H9 (cell line): Measurements from ENCODE around the gene DCDC2C. TPM values are rescaled to one million over a fixed set of nuclear protein-coding genes. Genes with fewer than 3 reads are reported as not detected.

Experiments used
- DNase-seq: peaks from one replicate; pipeline ENCODE4 v3.0.0-alpha.2; 2017
- H2AFZ ChIP-seq: one replicate; pipeline ENCODE4 v1.6.1; 2013; ENCODE audit warnings: mild to moderate bottlenecking, low read length, control low read depth, moderate library complexity
- H2AK5ac ChIP-seq: 2 replicates; pipeline ENCODE4 v1.6.1; 2013; ENCODE audit warnings: low read length, control low read depth, mixed read lengths; ENCODE audit not compliant: insufficient read length
- H2BK120ac ChIP-seq: one replicate; pipeline ENCODE4 v1.6.1; 2013; ENCODE audit warnings: low read depth, mild to moderate bottlenecking, low read length, control low read depth, inconsistent platforms; ENCODE audit not compliant: poor library complexity, severe bottlenecking
- H2BK12ac ChIP-seq: 2 replicates; pipeline ENCODE4 v1.6.1; 2013; ENCODE audit warnings: low read length, control low read depth, mixed read lengths, low read depth; ENCODE audit not compliant: insufficient read length
- H2BK15ac ChIP-seq: 2 replicates; pipeline ENCODE4 v1.6.1; 2013; ENCODE audit warnings: low read depth, low read length, control low read depth
- H2BK20ac ChIP-seq: one replicate; pipeline ENCODE4 v1.6.1; 2013; ENCODE audit warnings: low read depth, mild to moderate bottlenecking, low read length, control low read depth, inconsistent platforms; ENCODE audit not compliant: poor library complexity, severe bottlenecking
- H2BK5ac ChIP-seq: 2 replicates; pipeline ENCODE4 v1.6.1; 2013; ENCODE audit warnings: low read length, control low read depth, mixed read lengths; ENCODE audit not compliant: insufficient read length
- H3K14ac ChIP-seq: 2 replicates; pipeline ENCODE4 v1.6.1; 2013; ENCODE audit warnings: low read length, control low read depth; ENCODE audit not compliant: insufficient read depth
- H3K18ac ChIP-seq: 2 replicates; pipeline ENCODE4 v1.6.1; 2013; ENCODE audit warnings: low read depth, mild to moderate bottlenecking, mixed read lengths, low read length, control low read depth; ENCODE audit not compliant: insufficient read length
- H3K23ac ChIP-seq: 2 replicates; pipeline ENCODE4 v1.6.1; 2013; ENCODE audit warnings: low read length, control low read depth, mixed read lengths, low read depth; ENCODE audit not compliant: insufficient read length
- H3K23me2 ChIP-seq: 2 replicates; pipeline ENCODE4 v1.6.1; 2013; ENCODE audit warnings: low read depth, mild to moderate bottlenecking, mixed read lengths, low read length, control low read depth; ENCODE audit not compliant: insufficient read length, poor library complexity, severe bottlenecking
- H3K27ac ChIP-seq: 2 replicates; pipeline ENCODE4 v1.5.1; 2013; ENCODE audit warnings: low read length, control low read depth, mixed read lengths, low read depth; ENCODE audit not compliant: insufficient read length
- H3K27me3 ChIP-seq: 2 replicates; pipeline ENCODE4 v1.6.1; 2013; ENCODE audit warnings: low read length, control low read depth, inconsistent platforms; ENCODE audit not compliant: insufficient read depth
- H3K4ac ChIP-seq: 2 replicates; pipeline ENCODE4 v1.6.1; 2013; ENCODE audit warnings: low read depth, mild to moderate bottlenecking, control low read depth, inconsistent platforms, low read length, moderate library complexity
- H3K4me1 ChIP-seq: 2 replicates; pipeline ENCODE4 v1.6.1; 2013; ENCODE audit warnings: low read length, control low read depth, inconsistent platforms; ENCODE audit not compliant: insufficient read depth
- H3K4me2 ChIP-seq: 2 replicates; pipeline ENCODE4 v1.6.1; 2013; ENCODE audit warnings: low read length, control low read depth, mixed read lengths; ENCODE audit not compliant: insufficient read length, insufficient read depth
- H3K56ac ChIP-seq: 2 replicates; pipeline ENCODE4 v1.6.1; 2013; ENCODE audit warnings: low read depth, mild to moderate bottlenecking, mixed read lengths, low read length, control low read depth; ENCODE audit not compliant: insufficient read length
- H3K79me1 ChIP-seq: 2 replicates; pipeline ENCODE4 v1.6.1; 2013; ENCODE audit warnings: low read depth, mild to moderate bottlenecking, moderate library complexity, low read length, control low read depth, inconsistent platforms; ENCODE audit not compliant: insufficient read depth, poor library complexity, severe bottlenecking
- H3K79me2 ChIP-seq: 2 replicates; pipeline ENCODE4 v1.6.1; 2013; ENCODE audit warnings: low read length, control low read depth, inconsistent platforms; ENCODE audit not compliant: insufficient read depth
- H3K9ac ChIP-seq: 2 replicates; pipeline ENCODE4 v1.6.1; 2013; ENCODE audit warnings: low read length, control low read depth, mixed read lengths; ENCODE audit not compliant: insufficient read length; ENCODE audit errors: extremely low read depth
- H3K9me3 ChIP-seq: one replicate; pipeline ENCODE4 v1.6.1; 2013; ENCODE audit warnings: low read depth, low read length, inconsistent platforms; ENCODE audit not compliant: control insufficient read depth
- H3T11ph ChIP-seq: one replicate; pipeline ENCODE4 v1.6.1; 2013; ENCODE audit warnings: mild to moderate bottlenecking, low read length, control low read depth, inconsistent platforms
- H4K20me1 ChIP-seq: one replicate; pipeline ENCODE4 v1.6.1; 2013; ENCODE audit not compliant: control insufficient read depth, insufficient read length, insufficient read depth
- H4K5ac ChIP-seq: 2 replicates; pipeline ENCODE4 v1.6.1; 2013; ENCODE audit warnings: low read depth, mild to moderate bottlenecking, mixed read lengths, low read length, control low read depth; ENCODE audit not compliant: insufficient read length
- H4K8ac ChIP-seq: replicated peaks from 2 replicates; pipeline ENCODE4 v1.6.1; 2013; ENCODE audit warnings: low read length, control low read depth, mixed read lengths, low read depth; ENCODE audit not compliant: insufficient read length
- H4K91ac ChIP-seq: 2 replicates; pipeline ENCODE4 v1.6.1; 2013; ENCODE audit warnings: low read depth, mild to moderate bottlenecking, moderate library complexity, mixed read lengths, low read length, control low read depth; ENCODE audit not compliant: insufficient read length
- H3K27ac Mint-ChIP-seq, 3 experiments: 2 replicates in 2 of 3; 3 replicates in 1 of 3; pipeline ENCODE4 v1.8.0; 2020 to 2021; ENCODE audit warnings: mixed read lengths in 3 of 3, mild to moderate bottlenecking in 1 of 3, moderate library complexity in 1 of 3
- H3K27me3 Mint-ChIP-seq: 2 replicates; pipeline ENCODE4 v1.8.0; 2021; ENCODE audit warnings: low read depth, mild to moderate bottlenecking, moderate library complexity, mixed read lengths
- H3K36me3 Mint-ChIP-seq, 3 experiments: 2 replicates in 2 of 3; 3 replicates in 1 of 3; pipeline ENCODE4 v1.8.0; 2020 to 2021; ENCODE audit warnings: low read depth in 3 of 3, mixed read lengths in 3 of 3; ENCODE audit not compliant: insufficient read depth in 1 of 3
- H3K4me1 Mint-ChIP-seq, 2 experiments: 2 replicates each; pipeline ENCODE4 v1.8.0; 2020; ENCODE audit warnings: mixed read lengths in 2 of 2
- H3K4me3 Mint-ChIP-seq, 2 experiments: 2 replicates in 1 of 2; 3 replicates in 1 of 2; pipeline ENCODE4 v1.8.0; 2020 to 2021; ENCODE audit warnings: mild to moderate bottlenecking in 2 of 2, mixed read lengths in 2 of 2, moderate library complexity in 1 of 2
- H3K9me3 Mint-ChIP-seq, 2 experiments: 2 replicates in 1 of 2; 3 replicates in 1 of 2; pipeline ENCODE4 v1.8.0; 2020; ENCODE audit warnings: mild to moderate bottlenecking in 2 of 2, mixed read lengths in 2 of 2, moderate library complexity in 1 of 2
- whole genome bisulfite sequencing: extraction: QIAGEN DNeasy Blood & Tissue Kit; methylation state at CpG from one replicate; pipeline ENCODE4 v1.1.7; 2013; ENCODE audit warnings: missing lambda C conversion rate, low lambda C conversion rate, mixed read lengths; ENCODE audit not compliant: insufficient read length; ENCODE audit errors: extremely low coverage; 5-methylcytosine and 5-hydroxymethylcytosine counted together
- total RNA-seq: library from RNA; stranded (reverse); gene quantifications from 2 replicates; pipeline ENCODE4 v1.2.1, GENCODE V29; 2021
- TF ChIP-seq, protein P1 (sequence below): fragments of 200-600 bp; sonication (generic); conservative IDR thresholded peaks from 3 replicates; pipeline ENCODE4 v1.8.0; 2021; ENCODE audit warnings: antibody characterized with exemption, mild to moderate bottlenecking

Gene DCDC2C
- total RNA-seq, 1 experiment from 2014 or later = not detected

DNA sequence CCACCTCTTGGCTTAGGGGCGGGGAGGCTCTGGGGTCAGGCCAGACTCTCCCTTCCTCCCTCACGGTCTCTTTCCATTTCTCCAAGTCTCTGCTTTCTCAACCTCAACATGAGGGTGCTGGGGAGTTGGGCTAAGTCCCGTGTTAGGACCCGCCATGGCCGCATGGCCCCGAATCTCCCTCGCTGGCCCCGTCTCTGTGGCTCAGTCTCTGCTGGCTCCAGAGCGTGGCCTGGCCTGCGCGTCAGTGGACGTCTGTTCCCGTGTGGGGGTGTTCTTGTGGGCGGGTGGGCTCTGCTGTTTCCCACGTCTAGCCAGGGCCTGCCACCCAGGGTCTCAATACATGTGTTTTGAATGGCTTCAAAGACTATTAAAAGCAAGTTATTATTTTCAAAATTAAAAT lies 33.0 kb upstream of the DCDC2C start:
- Histone ChIP-seq H3K4me1 (no peaks in the 10 kb centered on the region), H3K9me3 (no peaks in the 10 kb centered on the region), H3K18ac (no peak overlapping the region), H4K8ac (no peak overlapping the region), H3K4me2 (no peak overlapping the region), H2BK15ac (no peak overlapping the region), H2BK120ac (no peak overlapping the region), H3K27ac (no peak overlapping the region), H3K23ac (no peak overlapping the region), H3K4ac (no peak overlapping the region), H3K27me3 (no peaks in the 10 kb centered on the region), H4K91ac (no peak overlapping the region), H3K14ac (no peak overlapping the region), H2BK12ac (no peak overlapping the region), H4K5ac (no peak overlapping the region), H2AFZ (no peak overlapping the region), H2BK20ac (no peak overlapping the region), H2AK5ac (no peak overlapping the region), H3K9ac (no peak overlapping the region), H3K79me1 (no peaks in the 10 kb centered on the region), H3K56ac (no peak overlapping the region), H4K20me1 (peaks cover 2% of the 10 kb centered on the region), H2BK5ac (no peak overlapping the region), H3T11ph (no peak overlapping the region), H3K23me2 (peaks cover 2% of the 10 kb centered on the region), H3K79me2 (no peaks in the 10 kb centered on the region)
- Mint-ChIP-seq H3K4me3 (no peak overlapping the region), H3K27me3 (peaks cover 4% of the 10 kb centered on the region), H3K9me3 (no peaks in the 10 kb centered on the region; a peak in 1 of 5 replicates), H3K36me3 (no peaks in the 10 kb centered on the region), H3K27ac (no peak overlapping the region), H3K4me1 (peaks cover 0 to 5% of the 10 kb centered on the region in 2 experiments; a peak in 1 of 4 replicates)
- no CpG with 5 or more reads among the region's 15 CpGs for WGBS
- TF ChIP-seq, protein P1, sequence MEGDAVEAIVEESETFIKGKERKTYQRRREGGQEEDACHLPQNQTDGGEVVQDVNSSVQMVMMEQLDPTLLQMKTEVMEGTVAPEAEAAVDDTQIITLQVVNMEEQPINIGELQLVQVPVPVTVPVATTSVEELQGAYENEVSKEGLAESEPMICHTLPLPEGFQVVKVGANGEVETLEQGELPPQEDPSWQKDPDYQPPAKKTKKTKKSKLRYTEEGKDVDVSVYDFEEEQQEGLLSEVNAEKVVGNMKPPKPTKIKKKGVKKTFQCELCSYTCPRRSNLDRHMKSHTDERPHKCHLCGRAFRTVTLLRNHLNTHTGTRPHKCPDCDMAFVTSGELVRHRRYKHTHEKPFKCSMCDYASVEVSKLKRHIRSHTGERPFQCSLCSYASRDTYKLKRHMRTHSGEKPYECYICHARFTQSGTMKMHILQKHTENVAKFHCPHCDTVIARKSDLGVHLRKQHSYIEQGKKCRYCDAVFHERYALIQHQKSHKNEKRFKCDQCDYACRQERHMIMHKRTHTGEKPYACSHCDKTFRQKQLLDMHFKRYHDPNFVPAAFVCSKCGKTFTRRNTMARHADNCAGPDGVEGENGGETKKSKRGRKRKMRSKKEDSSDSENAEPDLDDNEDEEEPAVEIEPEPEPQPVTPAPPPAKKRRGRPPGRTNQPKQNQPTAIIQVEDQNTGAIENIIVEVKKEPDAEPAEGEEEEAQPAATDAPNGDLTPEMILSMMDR = no peak
- no peak for DNase-seq
